ENCODE data around the gene APPBP2.

APPBP2 gene

DNA sequence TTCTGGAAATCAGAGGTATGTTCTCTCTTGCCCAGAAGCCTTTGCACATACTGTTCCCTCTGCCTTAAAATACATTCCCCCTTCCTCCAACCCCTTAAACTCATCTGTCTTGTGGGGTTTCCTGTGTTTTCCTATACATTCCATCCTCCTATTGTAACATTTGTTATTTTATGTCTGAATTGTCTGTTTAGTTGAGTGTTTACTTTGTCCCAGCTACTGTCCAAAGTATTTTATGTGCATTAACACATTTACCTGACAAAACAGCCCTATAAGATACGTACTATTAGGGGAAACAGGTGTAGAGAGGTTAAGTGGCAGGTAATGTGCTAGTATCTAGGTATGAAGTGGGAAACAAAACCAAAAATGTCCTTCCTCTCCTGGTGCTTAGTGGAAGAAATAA, 61.7 kb downstream of the APPBP2 start:
- peaks cover 26% of the 10 kb centered on the region for H3K36me3 ChIP-seq (ENCODE audit: control insufficient read depth, insufficient read depth, low read length)
- no peaks in the 10 kb centered on the region for H3K9me3 ChIP-seq (ENCODE audit: control insufficient read depth, low read length)
- no peaks in the 10 kb centered on the region for H3K27me3 ChIP-seq (ENCODE audit: control insufficient read depth, insufficient read depth, low read length, poor library complexity, severe bottlenecking)
- no peak overlapping the region for H3K4me3 ChIP-seq (ENCODE audit: insufficient read depth, low read depth, low read length)
- WGBS, 2 experiments = 100% methylated on average over 1 of the region's 1 CpG
- no peaks in the 10 kb centered on the region for H3K4me1 ChIP-seq (ENCODE audit: control insufficient read depth, insufficient read depth, low read length)
- no peak overlapping the region for H3K27ac ChIP-seq (ENCODE audit: insufficient read depth, low read depth, low read length, poor library complexity, severe bottlenecking)

GRCh38 chr17:60463157-60463835, 62.7 kb downstream of the APPBP2 start:
- Histone ChIP-seq H3K4me1 (ENCODE audit: control insufficient read depth, insufficient read depth, low read length) (no peaks in the 10 kb centered on the region), H3K9me3 (ENCODE audit: control insufficient read depth, low read length) (no peaks in the 10 kb centered on the region), H3K36me3 (ENCODE audit: control insufficient read depth, insufficient read depth, low read length) (peaks cover 27% of the 10 kb centered on the region), H3K27me3 (ENCODE audit: control insufficient read depth, insufficient read depth, low read length, poor library complexity, severe bottlenecking) (no peaks in the 10 kb centered on the region), H3K4me3 (ENCODE audit: insufficient read depth, low read depth, low read length) (no peak overlapping the region), H3K27ac (ENCODE audit: insufficient read depth, low read depth, low read length, poor library complexity, severe bottlenecking) (no peak overlapping the region)
- WGBS, 2 experiments = 94% methylated on average over 3 of the region's 4 CpGs

GRCh38 chr17:60461584-60461983, 64.5 kb downstream of the APPBP2 start:
- H3K27ac ChIP-seq (ENCODE audit: insufficient read depth, low read depth, low read length, poor library complexity, severe bottlenecking) = no peak overlapping the region
- no peaks in the 10 kb centered on the region for H3K27me3 ChIP-seq (ENCODE audit: control insufficient read depth, insufficient read depth, low read length, poor library complexity, severe bottlenecking)
- no peak overlapping the region for H3K4me3 ChIP-seq (ENCODE audit: insufficient read depth, low read depth, low read length)
- peaks cover 38% of the 10 kb centered on the region for H3K36me3 ChIP-seq (ENCODE audit: control insufficient read depth, insufficient read depth, low read length)
- no peaks in the 10 kb centered on the region for H3K4me1 ChIP-seq (ENCODE audit: control insufficient read depth, insufficient read depth, low read length)
- H3K9me3 ChIP-seq (ENCODE audit: control insufficient read depth, low read length) = no peaks in the 10 kb centered on the region
- no CpG with 5 or more reads among the region's 1 CpG for WGBS, 2 experiments

GRCh38 chr17:60457148-60457547, 68.9 kb downstream of the APPBP2 start:
- H3K36me3 ChIP-seq (ENCODE audit: control insufficient read depth, insufficient read depth, low read length) = peaks cover 34% of the 10 kb centered on the region

GRCh38 chr17:60455378-60455777, 70.7 kb downstream of the APPBP2 start:
- peaks cover 25% of the 10 kb centered on the region for H3K36me3 ChIP-seq (ENCODE audit: control insufficient read depth, insufficient read depth, low read length)
- no peaks in the 10 kb centered on the region for H3K4me1 ChIP-seq (ENCODE audit: control insufficient read depth, insufficient read depth, low read length)
- no peak overlapping the region for H3K27ac ChIP-seq (ENCODE audit: insufficient read depth, low read depth, low read length, poor library complexity, severe bottlenecking)
- no peak overlapping the region for H3K4me3 ChIP-seq (ENCODE audit: insufficient read depth, low read depth, low read length)
- WGBS, 2 experiments = 96 to 100% methylated on average over 4 of the region's 4 CpGs
- no peaks in the 10 kb centered on the region for H3K27me3 ChIP-seq (ENCODE audit: control insufficient read depth, insufficient read depth, low read length, poor library complexity, severe bottlenecking)
- H3K9me3 ChIP-seq (ENCODE audit: control insufficient read depth, low read length) = no peaks in the 10 kb centered on the region

More at GRCh38 chr17:60457148-60457547, 68.9 kb downstream of the APPBP2 start:
- H3K4me3 ChIP-seq (ENCODE audit: insufficient read depth, low read depth, low read length) = no peak overlapping the region
- no peaks in the 10 kb centered on the region for H3K27me3 ChIP-seq (ENCODE audit: control insufficient read depth, insufficient read depth, low read length, poor library complexity, severe bottlenecking)
- no peak overlapping the region for H3K27ac ChIP-seq (ENCODE audit: insufficient read depth, low read depth, low read length, poor library complexity, severe bottlenecking)
- no peaks in the 10 kb centered on the region for H3K9me3 ChIP-seq (ENCODE audit: control insufficient read depth, low read length)
- WGBS, 2 experiments = 97 to 100% methylated on average over 2 of the region's 2 CpGs
- H3K4me1 ChIP-seq (ENCODE audit: control insufficient read depth, insufficient read depth, low read length) = no peaks in the 10 kb centered on the region

DNA sequence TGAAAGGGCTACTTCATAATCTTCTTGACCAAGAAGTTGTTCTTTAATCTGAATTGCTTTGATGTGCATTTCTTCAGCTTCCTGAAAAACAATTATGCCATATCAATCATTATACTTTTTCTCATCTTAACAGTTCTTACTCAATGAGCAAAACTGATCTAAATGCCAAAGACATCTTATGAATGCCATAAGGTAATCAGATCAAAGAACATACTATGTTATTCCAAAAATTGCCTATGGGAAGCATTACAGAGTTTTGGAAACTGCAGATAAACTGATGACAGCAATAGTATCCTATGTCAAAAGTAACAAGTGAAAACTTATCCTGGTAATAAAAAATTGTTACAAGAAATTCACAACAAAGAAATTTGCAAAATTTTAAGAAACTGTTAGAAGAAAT, 74.1 kb downstream of the APPBP2 start:
- no peaks in the 10 kb centered on the region for H3K4me1 ChIP-seq (ENCODE audit: control insufficient read depth, insufficient read depth, low read length)
- no peaks in the 10 kb centered on the region for H3K9me3 ChIP-seq (ENCODE audit: control insufficient read depth, low read length)
- no peak overlapping the region for H3K27ac ChIP-seq (ENCODE audit: insufficient read depth, low read depth, low read length, poor library complexity, severe bottlenecking)
- no peaks in the 10 kb centered on the region for H3K27me3 ChIP-seq (ENCODE audit: control insufficient read depth, insufficient read depth, low read length, poor library complexity, severe bottlenecking)
- H3K36me3 ChIP-seq (ENCODE audit: control insufficient read depth, insufficient read depth, low read length) = peaks cover 16% of the 10 kb centered on the region
- H3K4me3 ChIP-seq (ENCODE audit: insufficient read depth, low read depth, low read length) = no peak overlapping the region

- Histone ChIP-seq H3K4me3 (ENCODE audit: insufficient read depth, low read depth, low read length) (no peak overlapping the region), H3K36me3 (ENCODE audit: control insufficient read depth, insufficient read depth, low read length) (peaks cover 19% of the 10 kb centered on the region), H3K27ac (ENCODE audit: insufficient read depth, low read depth, low read length, poor library complexity, severe bottlenecking) (no peak overlapping the region), H3K4me1 (ENCODE audit: control insufficient read depth, insufficient read depth, low read length) (no peaks in the 10 kb centered on the region), H3K27me3 (ENCODE audit: control insufficient read depth, insufficient read depth, low read length, poor library complexity, severe bottlenecking) (no peaks in the 10 kb centered on the region), H3K9me3 (ENCODE audit: control insufficient read depth, low read length) (no peaks in the 10 kb centered on the region)
- 80% methylated on average over 1 of the region's 1 CpG; no CpG with 5 or more reads in 1 of the 2 experiments for WGBS, 2 experiments
Observed at GRCh38 chr17:60451071-60451470, 75.0 kb downstream of the APPBP2 start.

- WGBS, 2 experiments = 94 to 97% methylated on average over 8 of the region's 8 CpGs
- no peaks in the 10 kb centered on the region for H3K4me1 ChIP-seq (ENCODE audit: control insufficient read depth, insufficient read depth, low read length)
- H3K36me3 ChIP-seq (ENCODE audit: control insufficient read depth, insufficient read depth, low read length) = peaks cover 13% of the 10 kb centered on the region
- H3K9me3 ChIP-seq (ENCODE audit: control insufficient read depth, low read length) = no peaks in the 10 kb centered on the region
- H3K4me3 ChIP-seq (ENCODE audit: insufficient read depth, low read depth, low read length) = no peak overlapping the region
- no peak overlapping the region for H3K27ac ChIP-seq (ENCODE audit: insufficient read depth, low read depth, low read length, poor library complexity, severe bottlenecking)
- H3K27me3 ChIP-seq (ENCODE audit: control insufficient read depth, insufficient read depth, low read length, poor library complexity, severe bottlenecking) = no peaks in the 10 kb centered on the region
Observed at GRCh38 chr17:60447375-60447774, 78.7 kb downstream of the APPBP2 start.

GRCh38 chr17:60445144-60445543, 80.9 kb downstream of the APPBP2 start:
- Histone ChIP-seq H3K36me3 (ENCODE audit: control insufficient read depth, insufficient read depth, low read length) (peaks cover 13% of the 10 kb centered on the region), H3K4me1 (ENCODE audit: control insufficient read depth, insufficient read depth, low read length) (no peaks in the 10 kb centered on the region), H3K27ac (ENCODE audit: insufficient read depth, low read depth, low read length, poor library complexity, severe bottlenecking) (no peak overlapping the region), H3K9me3 (ENCODE audit: control insufficient read depth, low read length) (no peaks in the 10 kb centered on the region), H3K4me3 (ENCODE audit: insufficient read depth, low read depth, low read length) (no peak overlapping the region), H3K27me3 (ENCODE audit: control insufficient read depth, insufficient read depth, low read length, poor library complexity, severe bottlenecking) (no peaks in the 10 kb centered on the region)

GRCh38 chr17:60443713-60444112, 82.3 kb downstream of the APPBP2 start:
- H3K27ac ChIP-seq (ENCODE audit: insufficient read depth, low read depth, low read length, poor library complexity, severe bottlenecking) = no peak overlapping the region
- H3K36me3 ChIP-seq (ENCODE audit: control insufficient read depth, insufficient read depth, low read length) = peaks cover 13% of the 10 kb centered on the region

More at GRCh38 chr17:60443713-60444112, 82.3 kb downstream of the APPBP2 start:
- WGBS, 2 experiments = 91 to 96% methylated on average over 6 of the region's 6 CpGs
- Histone ChIP-seq H3K27me3 (ENCODE audit: control insufficient read depth, insufficient read depth, low read length, poor library complexity, severe bottlenecking) (no peaks in the 10 kb centered on the region), H3K9me3 (ENCODE audit: control insufficient read depth, low read length) (no peaks in the 10 kb centered on the region), H3K4me1 (ENCODE audit: control insufficient read depth, insufficient read depth, low read length) (no peaks in the 10 kb centered on the region), H3K4me3 (ENCODE audit: insufficient read depth, low read depth, low read length) (no peak overlapping the region)
